Measurements from ENCODE around the gene ZNF420. TPM values are rescaled to one million over a fixed set of nuclear protein-coding genes. Genes with fewer than 3 reads are reported as not detected.
A peak's percentile ranks its signal among the peaks of the same experiment; 100 is the strongest.

The ZNF420 gene
- total and polyA plus RNA-seq, 2 of the 8 experiments (the other 6 are each of a cell fraction or from before 2014, with no cell fraction given), result 1.7 to 8.8 TPM

DNA sequence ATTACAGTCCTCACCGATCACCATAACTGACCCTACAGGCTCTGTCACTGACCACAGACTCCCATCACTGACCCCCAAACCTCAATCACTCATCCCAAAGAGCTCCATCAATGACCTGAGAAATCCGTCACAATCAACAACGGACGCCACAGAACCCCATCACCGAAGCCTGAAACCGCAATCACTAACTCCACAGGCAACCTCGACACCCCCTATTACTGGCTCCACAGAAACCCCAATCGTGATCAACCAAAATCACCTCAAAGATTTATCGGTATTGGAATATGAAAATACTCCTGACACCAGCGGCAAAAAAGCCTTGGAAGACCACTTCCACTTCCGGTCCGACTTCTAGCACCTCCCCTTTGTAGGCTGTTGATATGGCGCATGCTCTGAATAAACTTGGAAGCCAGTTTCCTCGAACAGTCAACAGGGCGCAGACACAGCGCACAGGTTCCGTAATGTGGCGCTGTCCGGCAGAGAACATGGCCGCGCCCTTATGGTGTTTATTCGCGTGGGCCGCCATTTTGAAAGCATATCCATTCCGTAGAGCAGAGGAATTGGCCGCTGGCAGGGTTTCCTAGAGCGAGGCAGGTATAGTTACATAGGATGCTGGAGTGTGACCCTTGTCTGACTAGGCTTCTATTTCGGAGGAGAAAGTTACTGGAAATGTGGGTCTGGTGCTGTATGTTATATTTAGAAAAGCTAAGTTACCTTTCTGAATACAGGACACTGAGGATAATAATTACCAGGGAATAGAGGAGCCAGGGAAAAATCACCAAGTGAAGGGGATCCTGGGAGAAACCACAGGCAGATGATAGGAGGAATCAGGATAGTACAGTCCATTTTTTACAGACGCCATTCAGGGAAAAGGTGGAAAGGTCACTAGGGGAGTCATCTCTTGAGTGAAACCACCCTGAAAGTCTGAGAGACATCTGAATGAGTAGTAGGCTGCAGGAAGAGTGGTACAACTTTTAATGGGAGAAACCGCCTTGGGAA, 94.4 kb downstream of the ZNF420 start, which contains the start of gene ZNF585A (continued):
- TF ChIP-seq CHD7 (IDR thresholded peaks at IDR 0.05; ENCODE audit: insufficient replicate concordance, low read length) (no peak), TAF1 (IDR thresholded peaks at IDR 0.05; ENCODE audit: low read depth, low read length) (peak; percentile 70; the same call in 1 of the 2 replicates), SIX5 (IDR thresholded peaks at IDR 0.05; ENCODE audit: low read depth, low read length) (peak; percentile 72), SIRT6 (IDR thresholded peaks at IDR 0.05; ENCODE audit: low read length) (no peak), HDAC6 (IDR thresholded peaks at IDR 0.05; ENCODE audit: low read depth, low read length) (no peak), NANOG (IDR thresholded peaks at IDR 0.05; ENCODE audit: insufficient read depth, low read depth, low read length, poor library complexity, severe bottlenecking) (no peak), YY1 (IDR thresholded peaks at IDR 0.05; ENCODE audit: low read depth, low read length) (peak; percentile 100)
- TF ChIP-seq, protein P1, sequence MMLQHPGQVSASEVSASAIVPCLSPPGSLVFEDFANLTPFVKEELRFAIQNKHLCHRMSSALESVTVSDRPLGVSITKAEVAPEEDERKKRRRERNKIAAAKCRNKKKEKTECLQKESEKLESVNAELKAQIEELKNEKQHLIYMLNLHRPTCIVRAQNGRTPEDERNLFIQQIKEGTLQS (IDR thresholded peaks at IDR 0.05; ENCODE audit: insufficient read depth, low read depth, low read length), result no peak

Measured in H1 (cell line).